Stomach (tissue), 4 donors: ENCODE results near the gene COIL.

ENCODE experiments used
- CTCF ChIP-seq, 7 experiments: fragments of 450-650 bp in 4 of 7; fragments of 200-600 bp in 3 of 7; sonication (generic) in 3 of 7; IDR thresholded peaks; one replicate each; pipeline ENCODE4 v1.5.1; 2016 to 2019; ENCODE audit warnings: antibody characterized with exemption in 7 of 7, control low read depth in 2 of 7, mild to moderate bottlenecking in 1 of 7
- POLR2A ChIP-seq, 4 donors: fragments of 450-650 bp; IDR thresholded peaks; one replicate each; pipeline ENCODE4 v1.6.1; 2016; ENCODE audit warnings: antibody characterized with exemption in 4 of 4, control low read depth in 2 of 4, mild to moderate bottlenecking in 1 of 4, moderate library complexity in 1 of 4
- POLR2AphosphoS5 ChIP-seq, 3 donors: sonication (generic); formaldehyde crosslinking; IDR thresholded peaks; one replicate each; pipeline ENCODE4 v1.6.1; 2016; ENCODE audit warnings: antibody characterized with exemption in 3 of 3

DNA sequence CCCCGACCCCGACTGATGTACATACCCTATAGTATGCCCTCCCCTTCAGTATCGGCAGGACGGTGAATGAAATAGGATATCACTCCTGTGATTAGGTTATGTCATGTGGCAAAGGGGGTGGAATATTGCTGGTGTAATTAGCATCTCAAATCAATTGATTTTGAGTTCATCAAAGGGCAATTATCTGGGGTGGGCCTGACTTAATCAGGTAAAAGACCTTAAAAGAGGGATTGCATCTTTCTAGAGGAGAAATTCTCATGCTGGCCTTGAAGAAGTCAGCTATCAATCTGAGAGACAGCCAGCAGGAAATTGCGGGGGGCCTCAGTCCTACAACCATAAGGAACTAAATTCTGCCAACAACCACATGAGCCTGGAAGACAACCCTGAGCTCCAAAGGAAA, 57.3 kb downstream of the COIL start:
- TF ChIP-seq POLR2AphosphoS5 (IDR thresholded peaks at IDR 0.05): no peak
- no peak for TF ChIP-seq CTCF (IDR thresholded peaks at IDR 0.05)
- TF ChIP-seq POLR2A (IDR thresholded peaks at IDR 0.05): no peak
